PC-3 (cell line): ENCODE results near the gene TDRKH.

Source experiments
- EZH2phosphoT487 ChIP-seq: fragments of 300-600 bp; sonication (generic); IDR thresholded peaks from 2 replicates; pipeline ENCODE4 v1.6.1; 2018; ENCODE audit warnings: mild to moderate bottlenecking, antibody characterized with exemption, low read length, borderline replicate concordance
- TF ChIP-seq, protein P1 (sequence below): fragments of 300-600 bp; sonication (generic); conservative IDR thresholded peaks from 2 replicates; pipeline ENCODE4 v1.5.1; 2017; ENCODE audit warnings: antibody characterized with exemption, low read depth, mild to moderate bottlenecking, low read length

DNA sequence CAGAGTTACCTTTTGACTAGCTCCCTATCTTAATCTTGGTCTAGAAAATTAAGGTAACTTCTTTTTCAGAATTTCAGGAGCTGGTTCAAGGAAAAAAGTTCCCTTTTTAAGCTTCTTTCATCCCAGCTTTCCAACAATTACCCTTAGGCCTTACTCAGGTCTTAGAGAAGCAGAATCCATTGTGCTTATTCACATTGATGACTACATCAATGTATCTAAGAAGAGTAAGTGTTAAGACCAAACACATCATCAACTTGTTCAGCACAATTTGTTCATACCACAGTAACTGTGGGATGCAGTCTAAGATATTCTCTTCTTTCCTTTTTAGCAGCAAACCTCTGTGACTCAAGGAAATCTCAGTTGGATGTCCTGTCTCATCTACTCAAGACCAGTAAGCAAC, 31.1 kb downstream of the TDRKH start:
- TF ChIP-seq, protein P1, sequence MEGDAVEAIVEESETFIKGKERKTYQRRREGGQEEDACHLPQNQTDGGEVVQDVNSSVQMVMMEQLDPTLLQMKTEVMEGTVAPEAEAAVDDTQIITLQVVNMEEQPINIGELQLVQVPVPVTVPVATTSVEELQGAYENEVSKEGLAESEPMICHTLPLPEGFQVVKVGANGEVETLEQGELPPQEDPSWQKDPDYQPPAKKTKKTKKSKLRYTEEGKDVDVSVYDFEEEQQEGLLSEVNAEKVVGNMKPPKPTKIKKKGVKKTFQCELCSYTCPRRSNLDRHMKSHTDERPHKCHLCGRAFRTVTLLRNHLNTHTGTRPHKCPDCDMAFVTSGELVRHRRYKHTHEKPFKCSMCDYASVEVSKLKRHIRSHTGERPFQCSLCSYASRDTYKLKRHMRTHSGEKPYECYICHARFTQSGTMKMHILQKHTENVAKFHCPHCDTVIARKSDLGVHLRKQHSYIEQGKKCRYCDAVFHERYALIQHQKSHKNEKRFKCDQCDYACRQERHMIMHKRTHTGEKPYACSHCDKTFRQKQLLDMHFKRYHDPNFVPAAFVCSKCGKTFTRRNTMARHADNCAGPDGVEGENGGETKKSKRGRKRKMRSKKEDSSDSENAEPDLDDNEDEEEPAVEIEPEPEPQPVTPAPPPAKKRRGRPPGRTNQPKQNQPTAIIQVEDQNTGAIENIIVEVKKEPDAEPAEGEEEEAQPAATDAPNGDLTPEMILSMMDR: no peak
- no peak for TF ChIP-seq EZH2phosphoT487
